ENCODE measurements around the gene PAQR8.
A peak's percentile ranks its signal among the peaks of the same experiment; 100 is the strongest.

The PAQR8 gene

GRCh38 chr6:52361945-52362442 is at the start of gene PAQR8:
Gene PAQR8 (plus strand): TSS chr6:52362151. CDS start chr6:52403214, 41,063 bp downstream.
- peak; percentile 87 for DNase-seq

- no peak for DNase-seq
Measured at GRCh38 chr6:52312461-52312860, 49.5 kb upstream of the PAQR8 start.

- no peak for DNase-seq
Measured at GRCh38 chr6:52314752-52315151, 47.2 kb upstream of the PAQR8 start.

- DNase-seq = no peak
Measured at GRCh38 chr6:52317211-52317610, 44.7 kb upstream of the PAQR8 start.

GRCh38 chr6:52317841-52318581 is 43.9 kb upstream of the PAQR8 start:
- DNase-seq = no peak

GRCh38 chr6:52324189-52324588 is 37.8 kb upstream of the PAQR8 start:
- no peak for DNase-seq

GRCh38 chr6:52325695-52326471 is 36.1 kb upstream of the PAQR8 start:
- DNase-seq = no peak

GRCh38 chr6:52326540-52327364 is 35.2 kb upstream of the PAQR8 start:
- DNase-seq = no peak

- no peak for DNase-seq
Measured at GRCh38 chr6:52328303-52328662, 33.7 kb upstream of the PAQR8 start.

- DNase-seq = no peak
Measured at GRCh38 chr6:52328729-52329128, 33.2 kb upstream of the PAQR8 start.

GRCh38 chr6:52330470-52330869 is 31.5 kb upstream of the PAQR8 start:
- DNase-seq = no peak

GRCh38 chr6:52331793-52332457 is 30.0 kb upstream of the PAQR8 start:
- DNase-seq = no peak

- DNase-seq = no peak
Measured at GRCh38 chr6:52333840-52334200, 28.1 kb upstream of the PAQR8 start.

- no peak for DNase-seq
Measured at GRCh38 chr6:52335576-52335975, 26.4 kb upstream of the PAQR8 start.

- DNase-seq = no peak
Measured at GRCh38 chr6:52336919-52337561, 24.9 kb upstream of the PAQR8 start.

- DNase-seq = no peak
Measured at GRCh38 chr6:52337633-52338290, 24.2 kb upstream of the PAQR8 start.

- DNase-seq = no peak
Measured at GRCh38 chr6:52340603-52340880, 21.4 kb upstream of the PAQR8 start.

- no peak for DNase-seq
Measured at GRCh38 chr6:52341561-52342260, 20.2 kb upstream of the PAQR8 start.

- DNase-seq = no peak
Measured at GRCh38 chr6:52345311-52345710, 16.6 kb upstream of the PAQR8 start.

- DNase-seq = no peak
Measured at GRCh38 chr6:52346503-52346902, 15.4 kb upstream of the PAQR8 start.

GRCh38 chr6:52347818-52348217 is 14.1 kb upstream of the PAQR8 start:
- no peak for DNase-seq

Data from left hindlimb (tissue), 1 donor.